GM19239 (cell line): ENCODE data around the gene VASP.
A peak's percentile ranks its signal among the peaks of the same experiment; 100 is the strongest.

Experiments
- DNase-seq: peaks from one replicate; pipeline ENCODE4 v3.0.0; 2011; ENCODE audit warnings: low spot score; ENCODE audit not compliant: insufficient read length
- FAIRE-seq: peaks from 2 replicates; lab custom pipeline; 2011; peaks lifted over from hg19 to GRCh38; lab: Jason Lieb, UNC

The VASP gene

GRCh38 chr19:45473367-45473681 lies 34.0 kb upstream of the VASP start:
- DNase-seq: no peak
- no peak for FAIRE-seq

GRCh38 chr19:45473682-45474605 lies 33.3 kb upstream of the VASP start:
- DNase-seq: no peak
- no peak for FAIRE-seq

- FAIRE-seq (no peak), DNase-seq (no peak)
Observed at GRCh38 chr19:45474606-45475521, 32.4 kb upstream of the VASP start.

GRCh38 chr19:45475537-45476291 lies 31.6 kb upstream of the VASP start:
- FAIRE-seq: no peak
- DNase-seq: no peak

GRCh38 chr19:45476304-45476703 lies 31.0 kb upstream of the VASP start:
- DNase-seq: no peak
- no peak for FAIRE-seq

GRCh38 chr19:45477186-45477585 lies 30.1 kb upstream of the VASP start:
- FAIRE-seq: no peak
- DNase-seq: no peak

GRCh38 chr19:45477713-45478453 lies 29.4 kb upstream of the VASP start:
- DNase-seq: no peak
- FAIRE-seq: no peak

- FAIRE-seq: peak; percentile 100
Observed at GRCh38 chr19:45478454-45479238, 28.6 kb upstream of the VASP start.

GRCh38 chr19:45483033-45483432 lies 24.2 kb upstream of the VASP start:
- DNase-seq: no peak
- FAIRE-seq: no peak

More at GRCh38 chr19:45478454-45479238, 28.6 kb upstream of the VASP start:
- DNase-seq: peak; percentile 69

- no peak for DNase-seq
- no peak for FAIRE-seq
Observed at GRCh38 chr19:45484273-45484945, 22.9 kb upstream of the VASP start.

GRCh38 chr19:45485305-45486077 lies 21.8 kb upstream of the VASP start:
- peak; percentile 77 for DNase-seq
- peak; percentile 94 for FAIRE-seq

- FAIRE-seq: no peak
- DNase-seq: no peak
Observed at GRCh38 chr19:45488708-45489107, 18.6 kb upstream of the VASP start.

GRCh38 chr19:45489216-45489855 lies 17.9 kb upstream of the VASP start:
- no peak for DNase-seq
- no peak for FAIRE-seq

- no peak for FAIRE-seq
- no peak for DNase-seq
Observed at GRCh38 chr19:45492137-45492626, 15.1 kb upstream of the VASP start.

- FAIRE-seq: peak; percentile 87
- DNase-seq: no peak
Observed at GRCh38 chr19:45492627-45493470, 14.4 kb upstream of the VASP start.

GRCh38 chr19:45494261-45494916 lies 12.9 kb upstream of the VASP start:
- DNase-seq: no peak
- FAIRE-seq: no peak
